K562 (cell line): ENCODE results near the gene DNAJC8. TPM values are rescaled to one million over a fixed set of nuclear protein-coding genes. Genes with fewer than 3 reads are reported as not detected.

Experiments
- ARID1B ChIP-seq: fragments of 450-650 bp; IDR thresholded peaks from 2 replicates; pipeline ENCODE4 v1.6.1; 2016; ENCODE audit warnings: antibody characterized with exemption, mild to moderate bottlenecking, inconsistent platforms
- CBX2 ChIP-seq: fragments of 200-600 bp; sonication (generic); IDR thresholded peaks from one replicate; pipeline ENCODE4 v1.6.1; 2012; ENCODE audit warnings: mild to moderate bottlenecking, low read length, inconsistent platforms; ENCODE audit not compliant: insufficient read depth, poor library complexity, severe bottlenecking
- CHD1 ChIP-seq: fragments of 200-600 bp; sonication (generic); IDR thresholded peaks from one replicate; pipeline ENCODE4 v1.6.1; 2012; ENCODE audit warnings: mild to moderate bottlenecking, moderate library complexity, low read length, inconsistent platforms
- DACH1 ChIP-seq: fragments of 450-650 bp; IDR thresholded peaks from 2 replicates; pipeline ENCODE4 v1.6.1; 2018; ENCODE audit not compliant: partially characterized antibody
- FOXJ2 ChIP-seq: fragments of 200-800 bp; sonication (Bioruptor generic); IDR thresholded peaks from 2 replicates; pipeline ENCODE4 v1.6.1; 2016; ENCODE audit warnings: missing genetic modification characterization, missing compliant biosample characterization
- GTF3C2 ChIP-seq: IDR thresholded peaks from 3 replicates; pipeline ENCODE4 v1.6.1; 2011; ENCODE audit warnings: borderline replicate concordance, mild to moderate bottlenecking, moderate library complexity; ENCODE audit not compliant: insufficient read length; ENCODE audit errors: extremely low read depth
- HNRNPLL ChIP-seq: fragments of 200-400 bp; formaldehyde crosslinking; IDR thresholded peaks from 2 replicates; pipeline ENCODE4 v1.6.1; 2017; ENCODE audit warnings: low read length, low read depth, mild to moderate bottlenecking; ENCODE audit not compliant: poor library complexity, severe bottlenecking
- KDM1A ChIP-seq, 2 experiments: fragments of 450-650 bp; IDR thresholded peaks; 2 replicates each; pipeline ENCODE4 v1.6.1; 2016; ENCODE audit warnings: mild to moderate bottlenecking in 2 of 2
- KLF13 ChIP-seq: fragments of 450-650 bp; IDR thresholded peaks from 2 replicates; pipeline ENCODE4 v1.6.1; 2016; ENCODE audit warnings: missing genetic modification characterization, low read depth, mild to moderate bottlenecking, missing compliant biosample characterization, moderate library complexity, borderline replicate concordance
- NFIX ChIP-seq: fragments of 250-450 bp; sonication (Bioruptor Pico); IDR thresholded peaks from 2 replicates; pipeline ENCODE4 v1.4.0; 2020; ENCODE audit warnings: low read depth, mild to moderate bottlenecking, moderate library complexity
- NFXL1 ChIP-seq: fragments of 450-650 bp; formaldehyde crosslinking; IDR thresholded peaks from 2 replicates; pipeline ENCODE4 v1.4.0; 2021; ENCODE audit warnings: mild to moderate bottlenecking
- TAF7 ChIP-seq: fragments of 450-650 bp; IDR thresholded peaks from 2 replicates; pipeline ENCODE4 v1.6.1; 2016; ENCODE audit warnings: missing genetic modification characterization, missing compliant biosample characterization
- ZNF12 ChIP-seq: sonication (generic); formaldehyde crosslinking; IDR thresholded peaks from 2 replicates; pipeline ENCODE4 v1.4.0; 2020; ENCODE audit warnings: mild to moderate bottlenecking, missing genetic modification reagents
- ZNF134 ChIP-seq: fragments of 250-450 bp; sonication (Bioruptor Pico); conservative IDR thresholded peaks from 2 replicates; pipeline ENCODE4 v1.4.0; 2020
- ZNF696 ChIP-seq: fragments of 250-450 bp; sonication (Bioruptor Pico); conservative IDR thresholded peaks from 2 replicates; pipeline ENCODE4 v1.4.0; 2020; ENCODE audit warnings: mild to moderate bottlenecking, moderate library complexity
- polyA plus RNA-seq, 8 experiments: library from polyadenylated mRNA; depleted of rRNA in 4 of 8; stranded (reverse) in 5 of 8; unstranded in 3 of 8; fragments of >200 nt; fragmentation: Nextera tagmentation in 2 of 8; fragmentation: Illumina TruSeq in 1 of 8; extraction: Ambion mirVana in 2 of 8; extraction: Trizol in 1 of 8; gene quantifications; 2 replicates each; pipeline versions ENCODE4 v1.2.1 to v1.2.3, GENCODE V29; 2011 to 2014; ENCODE audit warnings: inconsistent platforms in 1 of 8, missing spikeins in 1 of 8
- total RNA-seq, 7 experiments: library from RNA; depleted of rRNA in 6 of 7; stranded (reverse); fragments of >200 nt in 6 of 7; fragmentation: Illumina TruSeq in 2 of 7; extraction: Trizol in 2 of 7; gene quantifications; 2 replicates each; pipeline versions ENCODE4 v1.2.1 to v1.2.3, GENCODE V29; 2011 to 2021; ENCODE audit warnings: low replicate concordance in 1 of 7
- TF ChIP-seq, protein P1 (sequence below): fragments of 450-650 bp; IDR thresholded peaks from 2 replicates; pipeline ENCODE4 v1.6.1; 2018; ENCODE audit not compliant: partially characterized antibody
- TF ChIP-seq, protein P2 (sequence below): fragments of 450-650 bp; formaldehyde crosslinking; IDR thresholded peaks from 2 replicates; pipeline ENCODE4 v1.4.0; 2022; ENCODE audit warnings: missing genetic modification characterization
- TF ChIP-seq, protein P3 (sequence below): conservative IDR thresholded peaks from 2 replicates; pipeline ENCODE4 v1.6.1; 2011; ENCODE audit warnings: low read depth, mild to moderate bottlenecking, low read length; ENCODE audit not compliant: control insufficient read depth

DNAJC8 gene
- total and polyA plus RNA-seq, 9 of the 15 experiments (the other 6 are each of a cell fraction or from before 2014, with no cell fraction given): 143 to 508 (median 209) TPM

DNA sequence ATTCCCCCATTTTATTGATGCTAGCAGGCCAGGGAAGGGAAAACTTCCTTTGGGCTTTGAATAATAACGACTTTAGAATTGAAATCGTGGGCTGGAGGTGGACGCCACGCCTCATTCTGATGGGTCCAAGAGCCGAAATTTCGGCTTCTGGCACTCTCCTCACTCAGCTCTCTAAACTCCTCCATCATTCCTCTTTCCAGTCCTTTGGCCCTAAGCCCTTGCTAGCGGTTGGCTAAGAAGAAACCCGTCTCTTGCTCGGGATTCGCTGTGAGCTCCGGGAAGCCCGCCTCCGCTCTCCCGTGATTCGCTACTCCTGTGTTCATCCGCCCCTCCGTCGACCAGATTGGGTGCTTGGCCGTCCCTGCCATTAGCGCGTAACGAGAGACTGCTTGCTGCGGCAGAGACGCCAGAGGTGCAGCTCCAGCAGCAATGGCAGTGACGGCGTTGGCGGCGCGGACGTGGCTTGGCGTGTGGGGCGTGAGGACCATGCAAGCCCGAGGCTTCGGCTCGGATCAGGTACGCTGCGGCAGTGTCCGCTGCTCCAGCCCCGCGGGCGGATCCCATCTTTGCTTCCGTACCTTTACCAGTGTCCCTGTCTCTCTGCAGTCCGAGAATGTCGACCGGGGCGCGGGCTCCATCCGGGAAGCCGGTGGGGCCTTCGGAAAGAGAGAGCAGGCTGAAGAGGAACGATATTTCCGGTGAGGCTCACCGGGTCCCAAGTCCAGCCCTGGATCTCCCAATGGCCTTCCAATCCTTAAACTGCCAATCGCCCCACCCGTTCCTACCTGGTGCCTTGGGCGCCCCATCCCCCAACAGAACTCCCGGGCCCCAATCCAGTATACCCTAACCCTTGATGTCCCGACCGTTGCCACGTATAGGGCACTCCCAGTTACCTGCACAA is 3.2 kb upstream of the DNAJC8 start, which contains the start of gene ATP5IF1 (continued):
- TF ChIP-seq, protein P1, sequence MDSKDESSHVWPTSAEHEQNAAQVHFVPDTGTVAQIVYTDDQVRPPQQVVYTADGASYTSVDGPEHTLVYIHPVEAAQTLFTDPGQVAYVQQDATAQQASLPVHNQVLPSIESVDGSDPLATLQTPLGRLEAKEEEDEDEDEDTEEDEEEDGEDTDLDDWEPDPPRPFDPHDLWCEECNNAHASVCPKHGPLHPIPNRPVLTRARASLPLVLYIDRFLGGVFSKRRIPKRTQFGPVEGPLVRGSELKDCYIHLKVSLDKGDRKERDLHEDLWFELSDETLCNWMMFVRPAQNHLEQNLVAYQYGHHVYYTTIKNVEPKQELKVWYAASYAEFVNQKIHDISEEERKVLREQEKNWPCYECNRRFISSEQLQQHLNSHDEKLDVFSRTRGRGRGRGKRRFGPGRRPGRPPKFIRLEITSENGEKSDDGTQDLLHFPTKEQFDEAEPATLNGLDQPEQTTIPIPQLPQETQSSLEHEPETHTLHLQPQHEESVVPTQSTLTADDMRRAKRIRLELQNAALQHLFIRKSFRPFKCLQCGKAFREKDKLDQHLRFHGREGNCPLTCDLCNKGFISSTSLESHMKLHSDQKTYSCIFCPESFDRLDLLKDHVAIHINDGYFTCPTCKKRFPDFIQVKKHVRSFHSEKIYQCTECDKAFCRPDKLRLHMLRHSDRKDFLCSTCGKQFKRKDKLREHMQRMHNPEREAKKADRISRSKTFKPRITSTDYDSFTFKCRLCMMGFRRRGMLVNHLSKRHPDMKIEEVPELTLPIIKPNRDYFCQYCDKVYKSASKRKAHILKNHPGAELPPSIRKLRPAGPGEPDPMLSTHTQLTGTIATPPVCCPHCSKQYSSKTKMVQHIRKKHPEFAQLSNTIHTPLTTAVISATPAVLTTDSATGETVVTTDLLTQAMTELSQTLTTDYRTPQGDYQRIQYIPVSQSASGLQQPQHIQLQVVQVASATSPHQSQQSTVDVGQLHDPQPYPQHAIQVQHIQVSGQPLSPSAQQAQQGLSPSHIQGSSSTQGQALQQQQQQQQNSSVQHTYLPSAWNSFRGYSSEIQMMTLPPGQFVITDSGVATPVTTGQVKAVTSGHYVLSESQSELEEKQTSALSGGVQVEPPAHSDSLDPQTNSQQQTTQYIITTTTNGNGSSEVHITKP: peak; percentile 47
- TF ChIP-seq, protein P2, sequence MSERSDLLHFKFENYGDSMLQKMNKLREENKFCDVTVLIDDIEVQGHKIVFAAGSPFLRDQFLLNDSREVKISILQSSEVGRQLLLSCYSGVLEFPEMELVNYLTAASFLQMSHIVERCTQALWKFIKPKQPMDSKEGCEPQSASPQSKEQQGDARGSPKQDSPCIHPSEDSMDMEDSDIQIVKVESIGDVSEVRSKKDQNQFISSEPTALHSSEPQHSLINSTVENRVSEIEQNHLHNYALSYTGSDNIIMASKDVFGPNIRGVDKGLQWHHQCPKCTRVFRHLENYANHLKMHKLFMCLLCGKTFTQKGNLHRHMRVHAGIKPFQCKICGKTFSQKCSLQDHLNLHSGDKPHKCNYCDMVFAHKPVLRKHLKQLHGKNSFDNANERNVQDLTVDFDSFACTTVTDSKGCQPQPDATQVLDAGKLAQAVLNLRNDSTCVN: no peak
- TF ChIP-seq NFXL1 (no peak), ZNF134 (CRISPR knock-in tag) (no peak), DACH1 (no peak), HNRNPLL (peak; percentile 83), GTF3C2 (no peak), KLF13 (tag) (no peak), KDM1A (IDR thresholded peaks at IDR 0.05) (no peak), ZNF12 (CRISPR knock-in tag) (peak; percentile 75; the same call in 1 of the 2 replicates), TAF7 (tag) (peak; percentile 81), NFIX (CRISPR knock-in tag) (no peak), FOXJ2 (no peak), ARID1B (no peak), CBX2 (no peak), CHD1 (peak; percentile 81), ZNF696 (no peak)
- TF ChIP-seq, protein P3, sequence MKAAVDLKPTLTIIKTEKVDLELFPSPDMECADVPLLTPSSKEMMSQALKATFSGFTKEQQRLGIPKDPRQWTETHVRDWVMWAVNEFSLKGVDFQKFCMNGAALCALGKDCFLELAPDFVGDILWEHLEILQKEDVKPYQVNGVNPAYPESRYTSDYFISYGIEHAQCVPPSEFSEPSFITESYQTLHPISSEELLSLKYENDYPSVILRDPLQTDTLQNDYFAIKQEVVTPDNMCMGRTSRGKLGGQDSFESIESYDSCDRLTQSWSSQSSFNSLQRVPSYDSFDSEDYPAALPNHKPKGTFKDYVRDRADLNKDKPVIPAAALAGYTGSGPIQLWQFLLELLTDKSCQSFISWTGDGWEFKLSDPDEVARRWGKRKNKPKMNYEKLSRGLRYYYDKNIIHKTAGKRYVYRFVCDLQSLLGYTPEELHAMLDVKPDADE: peak; percentile 73; the same call in 1 of the 2 replicates
